NK-92 (cell line): ENCODE results near the gene PHLPP2.
"Not testable (repeated sequence)": the region's sequence is repeated elsewhere in the genome, so short reads cannot be mapped to it uniquely, and the experiment has no call there.

Experiments used
- DNase-seq: peaks from one replicate; lab custom pipeline; 2025; ENCODE audit not compliant: unreplicated experiment; lab: John Stamatoyannopoulos, UW

Gene PHLPP2

DNA sequence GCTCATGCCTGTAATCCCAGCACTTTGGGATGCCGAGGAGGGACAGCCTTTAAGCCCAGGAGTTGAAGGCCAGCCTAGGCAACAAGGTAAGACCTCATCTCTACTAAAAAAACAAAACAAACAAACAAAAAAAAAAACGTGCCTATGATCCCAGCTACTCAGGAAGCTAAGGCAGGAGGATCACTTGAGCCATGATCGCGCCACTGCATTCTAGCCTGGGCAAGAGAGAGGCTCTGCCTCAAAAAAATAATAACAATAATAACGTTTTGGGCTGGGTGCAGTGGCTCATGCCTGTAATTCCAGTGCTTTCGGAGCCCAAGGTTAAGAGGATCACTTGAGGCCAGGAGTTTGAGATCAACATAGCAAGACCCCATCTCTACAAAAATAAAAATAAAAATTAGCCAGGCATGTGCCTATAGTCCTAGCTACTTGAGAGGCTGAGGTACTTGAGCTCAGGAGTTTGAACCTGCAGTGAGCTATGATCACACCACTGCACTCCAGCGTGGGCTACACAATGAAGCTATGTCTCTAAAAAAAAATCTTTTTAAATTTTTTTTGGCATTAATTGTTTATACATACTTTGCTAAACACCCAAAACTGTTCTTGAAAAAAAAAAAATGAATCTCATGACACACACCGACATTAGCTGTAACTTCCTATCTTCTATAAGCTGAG lies 3.3 kb downstream of the PHLPP2 start:
- DNase-seq, result no peak

DNA sequence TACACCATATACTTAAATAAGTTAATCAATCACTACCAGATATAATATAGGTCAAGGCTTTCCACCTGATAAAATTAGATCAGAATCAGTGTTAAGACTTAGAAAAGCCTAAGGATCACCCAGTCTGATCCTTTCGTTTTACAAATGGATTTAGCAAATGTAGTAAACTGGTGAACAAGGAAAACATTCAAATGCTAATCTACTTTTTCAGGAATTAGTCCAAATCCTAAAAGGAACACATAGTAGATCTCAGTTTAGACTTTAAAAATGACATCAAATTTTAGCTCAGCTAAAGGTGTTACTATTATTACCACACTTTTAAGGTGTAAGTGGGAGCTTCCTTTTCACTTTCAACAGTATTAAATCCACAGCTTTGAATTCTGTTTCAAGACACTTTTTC lies 12.0 kb downstream of the PHLPP2 start:
- DNase-seq, result no peak

GRCh38 chr16:71711789-71712188 lies 12.7 kb downstream of the PHLPP2 start:
- DNase-seq, result no peak

GRCh38 chr16:71709229-71709781 lies 15.2 kb downstream of the PHLPP2 start:
- DNase-seq, result no peak

- DNase-seq, result no peak
Observed at GRCh38 chr16:71708696-71709095, 15.8 kb downstream of the PHLPP2 start.

- DNase-seq, result no peak
Observed at GRCh38 chr16:71707199-71707598, 17.3 kb downstream of the PHLPP2 start.

- DNase-seq, result no peak
Observed at GRCh38 chr16:71706046-71706445, 18.5 kb downstream of the PHLPP2 start.

GRCh38 chr16:71703333-71703732 lies 21.2 kb downstream of the PHLPP2 start:
- no peak for DNase-seq

DNA sequence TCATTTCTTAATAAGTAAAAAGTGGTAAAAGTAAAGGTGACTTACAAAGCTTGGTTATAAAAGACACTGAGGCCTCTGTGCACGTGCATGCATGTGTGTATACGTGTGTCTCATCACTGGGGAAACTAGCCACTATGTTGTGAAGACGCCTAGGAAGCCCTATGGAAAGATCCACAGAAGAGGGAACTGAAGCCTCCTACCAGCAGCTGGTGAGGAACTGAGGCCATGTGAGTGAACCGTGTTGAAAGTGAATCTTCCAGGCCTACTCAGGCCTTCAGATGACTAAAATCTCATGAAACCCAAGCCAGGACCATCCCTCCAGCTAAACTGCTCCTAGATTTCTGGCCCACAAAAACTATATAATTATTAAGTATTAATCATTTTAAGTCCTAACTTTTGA lies 23.7 kb downstream of the PHLPP2 start:
- DNase-seq, result no peak

DNA sequence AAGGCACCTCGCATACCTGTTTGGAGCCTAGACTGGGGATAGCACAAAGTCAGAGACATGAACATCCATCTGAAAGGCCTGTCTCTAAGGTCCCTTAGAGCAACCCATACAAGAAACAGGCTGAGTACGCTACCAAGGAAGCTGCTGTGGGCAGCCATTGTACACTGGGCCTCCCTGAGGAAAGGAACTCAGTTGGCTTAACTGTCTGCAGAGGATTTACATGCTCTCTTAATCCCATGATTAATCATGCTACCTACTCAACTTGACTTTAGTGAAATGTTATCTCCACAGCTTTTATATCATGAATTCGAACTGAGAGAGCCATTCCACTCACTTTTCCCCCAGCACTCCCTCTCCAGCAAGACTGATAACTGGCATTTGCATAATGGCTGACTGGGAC lies 26.0 kb downstream of the PHLPP2 start:
- DNase-seq, result no peak

DNA sequence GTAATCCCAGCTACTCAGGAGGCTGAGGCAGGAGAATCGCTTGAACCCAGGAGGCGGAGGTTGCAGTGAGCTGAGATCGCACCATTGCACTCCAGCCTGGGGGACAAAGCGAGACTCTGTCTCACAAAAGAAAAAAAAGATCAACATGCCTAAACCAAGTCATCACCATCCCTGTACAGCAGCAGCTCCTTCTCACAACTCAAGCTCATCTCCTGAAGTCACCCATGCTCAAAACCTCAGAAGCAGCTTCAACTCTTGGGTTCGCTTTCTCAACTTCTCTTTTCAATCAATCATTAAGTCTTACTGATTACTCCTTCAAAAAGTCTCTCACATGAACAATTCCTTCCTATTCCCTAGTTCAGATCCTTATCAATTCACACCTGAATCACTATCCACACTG lies 31.3 kb downstream of the PHLPP2 start:
- DNase-seq, result no peak

- DNase-seq, result no peak
Observed at GRCh38 chr16:71689901-71690300, 34.6 kb downstream of the PHLPP2 start.

GRCh38 chr16:71687861-71688260 lies 36.6 kb downstream of the PHLPP2 start:
- no peak for DNase-seq

GRCh38 chr16:71684280-71684679 lies 40.2 kb downstream of the PHLPP2 start:
- not testable (repeated sequence) for DNase-seq

GRCh38 chr16:71681360-71681759 lies 43.1 kb downstream of the PHLPP2 start:
- no peak for DNase-seq

DNA sequence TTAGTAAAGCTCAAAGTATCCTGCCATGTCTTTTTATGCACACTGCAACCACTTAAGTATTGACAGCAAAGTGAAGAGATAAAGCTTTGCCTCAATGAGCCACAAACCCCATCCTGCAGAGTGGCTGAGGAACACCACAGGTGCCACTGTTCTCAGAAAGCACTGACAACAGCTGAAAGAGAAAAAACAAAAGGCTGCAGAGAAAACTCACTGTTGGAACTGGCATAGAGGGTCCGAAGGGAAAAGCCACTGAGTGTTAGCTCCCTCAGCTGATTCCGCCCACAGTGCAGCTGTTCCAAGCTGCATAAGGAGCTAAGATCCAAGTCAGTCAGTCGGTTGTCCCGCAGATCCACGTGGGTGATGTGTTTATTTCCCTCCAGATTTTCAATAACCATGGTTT lies 48.3 kb downstream of the PHLPP2 start:
- DNase-seq, result no peak

- DNase-seq, result no peak
Observed at GRCh38 chr16:71675380-71675779, 49.1 kb downstream of the PHLPP2 start.

DNA sequence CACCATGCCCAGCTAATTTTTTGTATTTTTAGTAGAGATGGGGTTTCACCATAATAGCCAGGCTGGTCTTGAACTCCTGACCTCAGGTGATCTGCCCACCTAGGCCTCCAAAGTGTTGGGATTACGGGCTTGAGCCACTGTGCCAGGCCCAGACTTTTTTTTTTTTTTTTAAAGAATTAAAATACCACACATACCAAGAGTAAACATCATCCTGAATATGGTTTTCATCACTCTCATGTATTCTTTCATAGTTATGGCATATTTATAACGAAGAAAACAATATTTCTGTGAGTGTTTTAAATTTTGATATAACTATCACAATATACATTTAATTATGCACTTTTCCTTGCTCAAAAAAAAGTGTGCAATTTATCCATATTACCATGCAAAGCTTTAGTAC lies 50.3 kb downstream of the PHLPP2 start:
- no peak for DNase-seq

DNA sequence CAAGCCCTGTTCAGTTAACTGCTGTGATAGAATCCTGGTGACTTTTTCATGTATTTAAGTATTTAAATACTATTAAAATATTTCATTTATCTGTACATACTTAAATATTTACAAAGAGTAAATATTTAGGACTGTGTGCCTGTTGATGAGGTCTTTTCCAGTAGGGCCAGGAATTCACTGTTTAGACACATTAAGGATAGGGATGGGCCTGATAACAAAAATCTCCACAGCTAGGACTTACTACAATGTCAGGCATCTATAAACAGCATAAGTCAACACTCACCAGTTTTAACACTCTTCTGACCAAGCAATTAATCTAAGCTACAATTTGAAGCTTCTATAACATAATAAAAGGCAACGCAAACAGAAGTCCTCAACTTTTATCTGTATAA lies 50.9 kb downstream of the PHLPP2 start:
- DNase-seq, result no peak

- DNase-seq, result no peak
Observed at GRCh38 chr16:71672803-71673581, 51.5 kb downstream of the PHLPP2 start.

- no peak for DNase-seq
Observed at GRCh38 chr16:71672125-71672524, 52.4 kb downstream of the PHLPP2 start.

- DNase-seq, result no peak
Observed at GRCh38 chr16:71671165-71671564, 53.3 kb downstream of the PHLPP2 start.
